GM21526 (cell line): Measurements from ENCODE around the gene RNF44.
"Not testable (repeated sequence)": the region's sequence is repeated elsewhere in the genome, so short reads cannot be mapped to it uniquely, and the experiment has no call there.

ENCODE experiments used
- ATAC-seq: cut with Tn5 transposase; IDR thresholded peaks from one replicate; pipeline ENCODE4 v1.9.1; 2021; ENCODE audit warnings: moderate library complexity; ENCODE audit not compliant: unreplicated experiment, low FRiP score

The RNF44 gene

GRCh38 chr5:176553260-176554085 lies 16.3 kb upstream of the RNF44 start:
- ATAC-seq = no peak

GRCh38 chr5:176552332-176552869 lies 15.2 kb upstream of the RNF44 start:
- ATAC-seq = no peak

GRCh38 chr5:176550937-176551336 lies 13.7 kb upstream of the RNF44 start:
- not testable (repeated sequence) for ATAC-seq

GRCh38 chr5:176550275-176550831 lies 13.2 kb upstream of the RNF44 start:
- ATAC-seq = no peak

- ATAC-seq = no peak
Measured at GRCh38 chr5:176549871-176550270, 12.7 kb upstream of the RNF44 start.

GRCh38 chr5:176548967-176549444 lies 11.8 kb upstream of the RNF44 start, which contains the start of gene CDHR2:
TSS of gene CDHR2 (plus strand) at chr5:176549342. CDS start at chr5:176565353, 16,011 bp downstream.
- ATAC-seq = no peak

- no peak for ATAC-seq
Measured at GRCh38 chr5:176547802-176548201, 10.6 kb upstream of the RNF44 start.

GRCh38 chr5:176545737-176546509 lies 8.7 kb upstream of the RNF44 start:
- ATAC-seq = no peak

GRCh38 chr5:176545388-176545736 lies 8.2 kb upstream of the RNF44 start:
- ATAC-seq = no peak

- ATAC-seq = peak; percentile 57
Measured at GRCh38 chr5:176543428-176544182, 6.4 kb upstream of the RNF44 start.

- ATAC-seq = peak; percentile 41
Measured at GRCh38 chr5:176542596-176543427, 5.6 kb upstream of the RNF44 start.

- no peak for ATAC-seq
Measured at GRCh38 chr5:176542135-176542595, 5.0 kb upstream of the RNF44 start.

GRCh38 chr5:176541338-176542134 lies 4.3 kb upstream of the RNF44 start:
- ATAC-seq = no peak

- no peak for ATAC-seq
Measured at GRCh38 chr5:176540956-176541337, 3.7 kb upstream of the RNF44 start.

- no peak for ATAC-seq
Measured at GRCh38 chr5:176540476-176540899, 3.3 kb upstream of the RNF44 start.

GRCh38 chr5:176538989-176539384 lies 1.8 kb upstream of the RNF44 start:
- ATAC-seq = no peak

- no peak for ATAC-seq
Measured at GRCh38 chr5:176538230-176538988, 1.2 kb upstream of the RNF44 start.
